VCaP (cell line): ENCODE data around the gene SPATA24.
"Not testable (repeated sequence)": the region's sequence is repeated elsewhere in the genome, so short reads cannot be mapped to it uniquely, and the experiment has no call there.

Source experiments
- H3K27ac ChIP-seq: fragments of 450-650 bp; 2 replicates; pipeline ENCODE4 v1.5.1; 2017
- TF ChIP-seq, protein P1 (sequence below): fragments of 450-650 bp; conservative IDR thresholded peaks from 2 replicates; pipeline ENCODE4 v1.5.1; 2017; ENCODE audit warnings: mild to moderate bottlenecking, moderate library complexity

The SPATA24 gene

GRCh38 chr5:139403787-139404483 lies at the start of gene SPATA24:
Gene SPATA24, minus strand, starts transcription at chr5:139404089. Its CDS starts 29 bp downstream, at chr5:139404060.
- TF ChIP-seq, protein P1, sequence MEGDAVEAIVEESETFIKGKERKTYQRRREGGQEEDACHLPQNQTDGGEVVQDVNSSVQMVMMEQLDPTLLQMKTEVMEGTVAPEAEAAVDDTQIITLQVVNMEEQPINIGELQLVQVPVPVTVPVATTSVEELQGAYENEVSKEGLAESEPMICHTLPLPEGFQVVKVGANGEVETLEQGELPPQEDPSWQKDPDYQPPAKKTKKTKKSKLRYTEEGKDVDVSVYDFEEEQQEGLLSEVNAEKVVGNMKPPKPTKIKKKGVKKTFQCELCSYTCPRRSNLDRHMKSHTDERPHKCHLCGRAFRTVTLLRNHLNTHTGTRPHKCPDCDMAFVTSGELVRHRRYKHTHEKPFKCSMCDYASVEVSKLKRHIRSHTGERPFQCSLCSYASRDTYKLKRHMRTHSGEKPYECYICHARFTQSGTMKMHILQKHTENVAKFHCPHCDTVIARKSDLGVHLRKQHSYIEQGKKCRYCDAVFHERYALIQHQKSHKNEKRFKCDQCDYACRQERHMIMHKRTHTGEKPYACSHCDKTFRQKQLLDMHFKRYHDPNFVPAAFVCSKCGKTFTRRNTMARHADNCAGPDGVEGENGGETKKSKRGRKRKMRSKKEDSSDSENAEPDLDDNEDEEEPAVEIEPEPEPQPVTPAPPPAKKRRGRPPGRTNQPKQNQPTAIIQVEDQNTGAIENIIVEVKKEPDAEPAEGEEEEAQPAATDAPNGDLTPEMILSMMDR: no peak
- peak within 1 kb of the TSS; percentile 76 for H3K27ac ChIP-seq

GRCh38 chr5:139451878-139452660 lies 48.2 kb upstream of the SPATA24 start:
- TF ChIP-seq, protein P1: no peak
- H3K27ac ChIP-seq: no peak overlapping the region

DNA sequence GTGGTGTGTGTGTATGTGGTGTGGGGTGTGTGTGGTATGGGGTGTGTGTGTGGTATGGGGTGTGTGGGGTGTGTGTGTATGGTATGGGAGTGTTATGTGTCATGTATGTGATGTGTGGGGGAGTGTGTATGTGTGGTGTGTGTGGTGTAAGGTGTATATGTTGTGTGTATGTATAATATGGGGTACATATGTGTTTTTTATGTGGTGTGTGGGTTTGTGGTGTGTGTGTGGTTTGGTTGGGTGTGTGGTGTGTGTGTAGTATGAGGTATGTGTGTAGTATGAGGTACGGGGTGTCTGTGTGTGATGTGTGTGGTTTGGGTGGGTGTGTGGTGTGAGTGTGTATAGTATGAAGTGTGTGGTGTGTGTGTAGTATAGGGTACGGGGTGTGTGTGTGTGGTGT lies 47.3 kb upstream of the SPATA24 start:
- TF ChIP-seq, protein P1: no peak
- H3K27ac ChIP-seq: no peak overlapping the region

DNA sequence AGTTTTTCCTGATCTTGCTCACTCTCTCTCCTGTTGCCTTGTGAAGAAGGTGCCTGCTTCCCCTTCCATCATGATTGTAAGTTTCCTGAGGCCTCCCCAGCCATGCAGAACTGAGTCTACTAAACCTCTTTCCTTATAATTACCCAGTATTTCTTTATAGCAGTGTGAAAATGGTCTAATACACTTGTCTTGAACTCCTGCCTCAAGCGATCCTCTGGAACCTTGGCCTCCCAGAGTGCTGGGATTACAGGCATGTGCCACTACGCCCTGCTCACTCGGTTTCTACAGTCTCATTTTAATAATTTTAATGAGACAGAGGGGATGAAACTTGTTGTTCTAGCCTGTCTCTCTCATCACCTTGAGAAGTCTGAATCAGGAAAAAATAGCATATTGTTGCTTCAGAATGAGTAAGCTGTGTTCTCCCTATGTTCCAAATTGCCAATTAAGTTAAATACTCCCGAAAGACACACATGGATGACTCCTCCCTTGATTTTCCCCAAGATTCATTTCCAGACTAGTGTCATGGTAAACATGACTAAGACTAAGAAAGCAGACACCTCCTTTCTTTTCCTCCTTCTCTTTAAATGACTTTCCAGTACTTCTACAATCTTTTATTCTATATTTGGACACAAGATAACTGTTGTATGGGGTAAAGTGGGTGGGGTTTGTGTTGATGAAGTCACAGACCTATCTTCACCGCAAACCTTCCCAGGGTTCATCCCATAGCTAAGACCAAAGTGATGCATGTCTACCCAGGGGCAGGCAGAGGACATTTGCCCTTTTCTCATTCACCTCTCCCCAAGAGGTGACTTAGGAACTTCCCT lies 43.3 kb upstream of the SPATA24 start:
- TF ChIP-seq, protein P1: no peak
- no peak overlapping the region for H3K27ac ChIP-seq

DNA sequence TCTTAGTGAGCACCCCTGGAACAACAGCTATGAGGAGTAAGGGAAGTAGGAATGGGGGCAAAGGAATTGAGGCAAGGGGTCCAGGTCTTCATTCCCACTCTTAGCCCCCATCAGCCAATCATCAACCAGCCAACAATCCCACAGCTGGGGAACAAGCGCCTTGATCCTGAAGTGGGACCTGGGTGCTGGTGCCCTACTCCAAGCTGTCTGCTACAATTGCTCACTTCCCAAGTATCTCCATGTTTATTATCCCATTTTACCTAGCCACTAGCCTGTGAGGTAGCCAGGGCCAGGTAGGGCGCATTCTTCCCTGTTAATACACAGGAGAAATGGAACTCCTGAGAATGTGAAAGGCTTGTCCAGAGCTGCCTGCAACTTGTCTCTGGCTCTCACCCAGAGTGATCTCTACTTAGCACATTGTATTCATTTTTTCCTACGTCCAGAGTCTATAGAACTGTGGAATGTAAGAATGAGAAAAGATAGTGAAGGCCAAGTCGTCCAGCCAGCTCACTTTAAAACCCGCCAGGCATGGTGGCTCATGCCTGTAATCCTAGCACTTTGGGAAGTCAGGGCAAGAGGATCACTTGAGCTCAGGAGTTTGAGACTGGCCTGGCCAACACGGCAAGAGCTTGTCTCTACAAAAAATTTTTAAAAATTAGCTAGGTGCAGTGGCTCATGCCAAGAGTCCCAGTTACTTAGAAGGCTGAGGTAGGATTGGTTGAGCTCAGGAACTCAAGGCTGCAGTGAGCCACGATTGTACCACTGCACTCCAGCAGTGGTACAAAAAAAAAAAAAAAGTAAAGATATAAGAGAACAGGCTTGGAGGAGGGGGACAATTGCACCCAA lies 41.7 kb upstream of the SPATA24 start:
- TF ChIP-seq, protein P1: no peak
- H3K27ac ChIP-seq: no peak overlapping the region

GRCh38 chr5:139443831-139444453 lies 40.1 kb upstream of the SPATA24 start:
- no peak overlapping the region for H3K27ac ChIP-seq
- TF ChIP-seq, protein P1: no peak

DNA sequence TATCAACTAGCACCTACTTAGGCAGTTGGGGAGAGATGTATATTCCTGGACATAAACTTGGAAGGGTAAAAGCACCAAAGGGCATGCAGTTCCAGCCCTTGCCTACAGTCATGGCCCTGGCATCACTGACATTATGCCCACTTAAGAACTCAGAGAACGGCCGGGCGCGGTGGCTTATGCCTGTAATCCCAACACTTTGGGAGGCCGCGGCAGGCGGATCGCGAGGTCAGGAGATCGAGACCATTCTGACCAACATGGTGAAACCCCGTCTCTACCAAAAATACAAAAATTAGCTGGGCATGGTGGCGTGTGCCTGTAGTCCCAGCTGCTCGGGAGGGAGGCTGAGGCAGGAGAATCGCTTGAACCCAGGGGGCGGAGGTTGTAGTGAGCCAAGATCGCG lies 36.5 kb upstream of the SPATA24 start:
- H3K27ac ChIP-seq: not testable (repeated sequence)
